Activated T-cell treated with anti-CD3 and anti-CD28 coated beads, Interleukin-2, amount 50 U/mL, for 4 hours (primary cell): ENCODE results near the gene RAPGEF4. TPM values are rescaled to one million over a fixed set of nuclear protein-coding genes. Genes with fewer than 3 reads are reported as not detected.

Source experiments
- ATAC-seq, 2 donors: fragments of 200-7000 bp; cut with Tn5 transposase; one replicate each; pipeline ENCODE4 v1.10.0; 2021
- DNase-seq: peaks from one replicate; pipeline ENCODE4 v3.0.0-alpha.2; 2020
- H3K27me3 Mint-ChIP-seq: one replicate; pipeline ENCODE4 v1.8.0; 2021; ENCODE audit warnings: low read depth, mixed read lengths
- H3K36me3 Mint-ChIP-seq: one replicate; pipeline ENCODE4 v1.8.0; 2022; ENCODE audit warnings: mixed read lengths; ENCODE audit not compliant: insufficient read depth
- H3K4me1 Mint-ChIP-seq: one replicate; pipeline ENCODE4 v1.8.0; 2021; ENCODE audit warnings: low read depth, mixed read lengths
- H3K4me3 Mint-ChIP-seq: one replicate; pipeline ENCODE4 v1.8.0; 2021; ENCODE audit warnings: mild to moderate bottlenecking, moderate library complexity, mixed read lengths
- H3K9me3 Mint-ChIP-seq: one replicate; pipeline ENCODE4 v1.8.0; 2021; ENCODE audit warnings: mixed read lengths
- total RNA-seq, 3 donors: library from RNA; stranded (reverse); gene quantifications; one replicate each; pipeline ENCODE4 v1.2.1, GENCODE V29; 2021

RAPGEF4 gene
- total RNA-seq, 3 donors from 2014 or later, result 0.20 to 0.47 (median 0.33) TPM

GRCh38 chr2:172943539-172943938 lies 207.9 kb downstream of the RAPGEF4 start:
- Mint-ChIP-seq H3K27me3 (peaks cover 26% of the 10 kb centered on the region), H3K4me3 (no peak overlapping the region), H3K36me3 (no peaks in the 10 kb centered on the region), H3K9me3 (peaks cover 21% of the 10 kb centered on the region), H3K4me1 (peaks cover 21% of the 10 kb centered on the region)
- ATAC-seq (peak in 1 of 2 donors; percentile 40), DNase-seq (no peak)

- peaks cover 26% of the 10 kb centered on the region for H3K27me3 Mint-ChIP-seq
- H3K36me3 Mint-ChIP-seq, result no peaks in the 10 kb centered on the region
- H3K4me1 Mint-ChIP-seq, result peaks cover 21% of the 10 kb centered on the region
- H3K9me3 Mint-ChIP-seq, result peaks cover 17% of the 10 kb centered on the region
- H3K4me3 Mint-ChIP-seq, result no peak overlapping the region
- DNase-seq, result no peak
- peak in 1 of 2 donors; percentile 21 for ATAC-seq
These were observed 208.6 kb downstream of the RAPGEF4 start for GRCh38 chr2:172944022-172944793.

- H3K4me3 Mint-ChIP-seq, result no peak overlapping the region
- H3K27me3 Mint-ChIP-seq, result peaks cover 24% of the 10 kb centered on the region
- H3K4me1 Mint-ChIP-seq, result peaks cover 21% of the 10 kb centered on the region
- H3K36me3 Mint-ChIP-seq, result no peaks in the 10 kb centered on the region
- ATAC-seq (no peak), DNase-seq (no peak)
- H3K9me3 Mint-ChIP-seq, result peaks cover 10% of the 10 kb centered on the region
These were observed 209.3 kb downstream of the RAPGEF4 start for GRCh38 chr2:172944794-172945509.

GRCh38 chr2:172945510-172945850 lies 209.8 kb downstream of the RAPGEF4 start:
- peaks cover 5% of the 10 kb centered on the region for H3K9me3 Mint-ChIP-seq
- H3K4me3 Mint-ChIP-seq, result no peak overlapping the region
- H3K36me3 Mint-ChIP-seq, result no peaks in the 10 kb centered on the region
- peaks cover 21% of the 10 kb centered on the region for H3K4me1 Mint-ChIP-seq
- no peak for DNase-seq
- ATAC-seq, result no peak
- peaks cover 21% of the 10 kb centered on the region for H3K27me3 Mint-ChIP-seq

- ATAC-seq, result no peak
- H3K36me3 Mint-ChIP-seq, result no peaks in the 10 kb centered on the region
- DNase-seq, result no peak
These were observed 212.0 kb downstream of the RAPGEF4 start for GRCh38 chr2:172947461-172948153.

GRCh38 chr2:172949522-172949921 lies 213.9 kb downstream of the RAPGEF4 start:
- ATAC-seq, result no peak
- Mint-ChIP-seq H3K4me1 (peaks cover 7% of the 10 kb centered on the region), H3K9me3 (no peaks in the 10 kb centered on the region), H3K27me3 (peaks cover 22% of the 10 kb centered on the region), H3K4me3 (no peak overlapping the region), H3K36me3 (no peaks in the 10 kb centered on the region)
- DNase-seq, result no peak

More at GRCh38 chr2:172947461-172948153, 212.0 kb downstream of the RAPGEF4 start:
- peaks cover 21% of the 10 kb centered on the region for H3K4me1 Mint-ChIP-seq
- H3K4me3 Mint-ChIP-seq, result no peak overlapping the region
- peaks cover 21% of the 10 kb centered on the region for H3K27me3 Mint-ChIP-seq
- no peaks in the 10 kb centered on the region for H3K9me3 Mint-ChIP-seq

- Mint-ChIP-seq H3K36me3 (no peaks in the 10 kb centered on the region), H3K9me3 (no peaks in the 10 kb centered on the region), H3K27me3 (peaks cover 19% of the 10 kb centered on the region), H3K4me3 (no peak overlapping the region), H3K4me1 (no peaks in the 10 kb centered on the region)
- no peak for ATAC-seq
- no peak for DNase-seq
These were observed 214.9 kb downstream of the RAPGEF4 start for GRCh38 chr2:172950565-172950964.

- ATAC-seq (no peak), DNase-seq (no peak)
- Mint-ChIP-seq H3K4me1 (no peaks in the 10 kb centered on the region), H3K36me3 (no peaks in the 10 kb centered on the region), H3K9me3 (no peaks in the 10 kb centered on the region), H3K27me3 (peaks cover 20% of the 10 kb centered on the region), H3K4me3 (no peak overlapping the region)
These were observed 215.9 kb downstream of the RAPGEF4 start for GRCh38 chr2:172951554-172951953.

GRCh38 chr2:172953411-172953810 lies 217.8 kb downstream of the RAPGEF4 start:
- no peaks in the 10 kb centered on the region for H3K4me1 Mint-ChIP-seq
- peaks cover 13% of the 10 kb centered on the region for H3K27me3 Mint-ChIP-seq
- H3K4me3 Mint-ChIP-seq, result no peak overlapping the region
- no peak for DNase-seq
- ATAC-seq, result no peak
- H3K36me3 Mint-ChIP-seq, result no peaks in the 10 kb centered on the region
- H3K9me3 Mint-ChIP-seq, result no peaks in the 10 kb centered on the region

GRCh38 chr2:172953970-172954852 lies 218.6 kb downstream of the RAPGEF4 start:
- H3K4me3 Mint-ChIP-seq, result no peak overlapping the region
- ATAC-seq, result no peak

GRCh38 chr2:172955587-172955986 lies 219.9 kb downstream of the RAPGEF4 start:
- no peak for DNase-seq
- peaks cover 13% of the 10 kb centered on the region for H3K27me3 Mint-ChIP-seq
- no peak for ATAC-seq
- no peaks in the 10 kb centered on the region for H3K9me3 Mint-ChIP-seq
- H3K36me3 Mint-ChIP-seq, result no peaks in the 10 kb centered on the region
- H3K4me3 Mint-ChIP-seq, result no peak overlapping the region
- no peaks in the 10 kb centered on the region for H3K4me1 Mint-ChIP-seq

More at GRCh38 chr2:172953970-172954852, 218.6 kb downstream of the RAPGEF4 start:
- Mint-ChIP-seq H3K27me3 (peaks cover 13% of the 10 kb centered on the region), H3K4me1 (no peaks in the 10 kb centered on the region), H3K36me3 (no peaks in the 10 kb centered on the region), H3K9me3 (no peaks in the 10 kb centered on the region)
- DNase-seq, result no peak

- ATAC-seq (no peak), DNase-seq (no peak)
- Mint-ChIP-seq H3K4me1 (peaks cover 7% of the 10 kb centered on the region), H3K9me3 (no peaks in the 10 kb centered on the region), H3K4me3 (no peak overlapping the region), H3K36me3 (no peaks in the 10 kb centered on the region), H3K27me3 (peaks cover 9% of the 10 kb centered on the region)
These were observed 222.1 kb downstream of the RAPGEF4 start for GRCh38 chr2:172957734-172958133.

GRCh38 chr2:172962082-172962481 lies 226.4 kb downstream of the RAPGEF4 start:
- no peaks in the 10 kb centered on the region for H3K36me3 Mint-ChIP-seq
- peaks cover 11% of the 10 kb centered on the region for H3K4me1 Mint-ChIP-seq
- H3K4me3 Mint-ChIP-seq, result no peak overlapping the region
- no peaks in the 10 kb centered on the region for H3K27me3 Mint-ChIP-seq
- ATAC-seq (peak in 1 of 2 donors; percentile 48), DNase-seq (no peak)
- no peaks in the 10 kb centered on the region for H3K9me3 Mint-ChIP-seq

- ATAC-seq (peak; percentile 82 to 86), DNase-seq (no peak)
- H3K4me3 Mint-ChIP-seq, result no peak overlapping the region
- no peaks in the 10 kb centered on the region for H3K36me3 Mint-ChIP-seq
- peaks cover 11% of the 10 kb centered on the region for H3K4me1 Mint-ChIP-seq
- H3K27me3 Mint-ChIP-seq, result no peaks in the 10 kb centered on the region
- no peaks in the 10 kb centered on the region for H3K9me3 Mint-ChIP-seq
These were observed 227.2 kb downstream of the RAPGEF4 start for GRCh38 chr2:172962824-172963223.
